ENCODE results near the gene TCF25. TPM values are rescaled to one million over a fixed set of nuclear protein-coding genes. Genes with fewer than 3 reads are reported as not detected.

TCF25 gene
- total RNA-seq, 4 donors from 2014 or later = 144 to 266 (median 201) TPM

DNA sequence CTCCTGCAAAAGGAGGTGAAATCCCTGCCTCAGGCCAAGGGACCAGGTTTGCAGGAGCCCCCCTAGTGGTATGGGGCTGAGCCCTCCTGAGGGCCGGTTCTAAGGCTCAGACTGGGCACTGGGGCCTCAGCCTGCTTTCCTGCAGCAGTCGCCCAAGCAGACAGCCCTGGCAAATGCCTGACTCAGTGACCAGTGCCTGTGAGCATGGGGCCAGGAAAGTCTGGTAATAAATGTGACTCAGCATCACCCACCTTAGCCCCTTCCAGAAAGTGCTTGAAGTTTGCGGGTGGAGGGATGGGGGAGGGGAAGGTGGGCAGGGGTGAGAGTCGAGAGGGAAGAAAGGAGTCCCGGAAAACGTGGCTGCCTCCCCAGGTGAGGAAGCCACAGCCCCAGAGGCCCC, 47.3 kb downstream of the TCF25 start:
- intact Hi-C loops (cut with DNase I) = no loop called here
- Histone ChIP-seq H3K9me3 (no peaks in the 10 kb centered on the region), H3K36me3 (no peaks in the 10 kb centered on the region), H3K4me3 (replicated peaks in 1 of 3) (no peak overlapping the region), H3K27me3 (peaks cover 10% of the 10 kb centered on the region), H3K4me1 (peaks cover 17 to 58% of the 10 kb centered on the region in 2 donors), H3K27ac (no peak overlapping the region)
- no peak for DNase-seq
- WGBS, 2 donors = 42 to 43% methylated on average over 6 of the region's 6 CpGs
- TF ChIP-seq POLR2A (IDR thresholded peaks at IDR 0.05) = no peak
- TF ChIP-seq, protein P1, sequence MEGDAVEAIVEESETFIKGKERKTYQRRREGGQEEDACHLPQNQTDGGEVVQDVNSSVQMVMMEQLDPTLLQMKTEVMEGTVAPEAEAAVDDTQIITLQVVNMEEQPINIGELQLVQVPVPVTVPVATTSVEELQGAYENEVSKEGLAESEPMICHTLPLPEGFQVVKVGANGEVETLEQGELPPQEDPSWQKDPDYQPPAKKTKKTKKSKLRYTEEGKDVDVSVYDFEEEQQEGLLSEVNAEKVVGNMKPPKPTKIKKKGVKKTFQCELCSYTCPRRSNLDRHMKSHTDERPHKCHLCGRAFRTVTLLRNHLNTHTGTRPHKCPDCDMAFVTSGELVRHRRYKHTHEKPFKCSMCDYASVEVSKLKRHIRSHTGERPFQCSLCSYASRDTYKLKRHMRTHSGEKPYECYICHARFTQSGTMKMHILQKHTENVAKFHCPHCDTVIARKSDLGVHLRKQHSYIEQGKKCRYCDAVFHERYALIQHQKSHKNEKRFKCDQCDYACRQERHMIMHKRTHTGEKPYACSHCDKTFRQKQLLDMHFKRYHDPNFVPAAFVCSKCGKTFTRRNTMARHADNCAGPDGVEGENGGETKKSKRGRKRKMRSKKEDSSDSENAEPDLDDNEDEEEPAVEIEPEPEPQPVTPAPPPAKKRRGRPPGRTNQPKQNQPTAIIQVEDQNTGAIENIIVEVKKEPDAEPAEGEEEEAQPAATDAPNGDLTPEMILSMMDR (IDR thresholded peaks at IDR 0.05) = no peak

DNA sequence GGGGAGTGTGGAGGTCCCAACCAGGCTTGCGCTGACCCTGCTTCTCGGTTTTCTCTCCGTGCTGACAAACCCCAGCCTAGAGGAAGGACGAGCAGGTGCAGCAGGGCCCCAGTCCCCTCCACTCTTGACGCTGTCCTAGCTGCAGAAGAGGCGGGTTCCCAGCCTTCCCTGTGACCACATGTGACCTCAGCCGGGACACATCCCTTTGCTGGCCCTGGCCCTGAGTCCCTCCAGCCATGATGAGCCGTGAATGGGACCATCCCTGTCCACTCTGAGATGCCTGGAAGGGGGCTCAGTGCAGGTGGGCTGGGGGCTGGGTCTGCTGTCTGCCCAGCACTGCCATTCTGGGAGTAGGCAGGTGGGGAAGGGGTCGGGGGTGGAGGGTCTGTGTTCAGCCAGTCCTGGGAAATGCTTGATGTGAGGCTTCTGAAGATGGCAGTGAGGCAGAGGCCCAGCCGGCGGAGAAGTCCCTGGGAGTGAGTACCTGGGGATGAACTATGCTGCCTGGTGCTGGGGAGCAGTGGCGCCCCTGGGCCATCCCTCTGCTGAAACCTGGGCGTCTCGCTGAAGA, 47.8 kb downstream of the TCF25 start:
- no peak for DNase-seq
- Histone ChIP-seq H3K4me3 (replicated peaks in 1 of 3) (no peak overlapping the region), H3K27ac (peak overlapping the region in 2 of 3 donors; percentile 82 to 86), H3K36me3 (no peaks in the 10 kb centered on the region), H3K9me3 (no peaks in the 10 kb centered on the region), H3K27me3 (peaks cover 15% of the 10 kb centered on the region), H3K4me1 (peaks cover 17 to 62% of the 10 kb centered on the region in 2 donors)
- TF ChIP-seq POLR2A (IDR thresholded peaks at IDR 0.05) = no peak
- TF ChIP-seq, protein P1 (IDR thresholded peaks at IDR 0.05) = no peak
- intact Hi-C loops (cut with DNase I) = no loop called here
- 38 to 46% methylated on average over 12 to 14 of the region's 14 CpGs for WGBS, 2 donors

DNA sequence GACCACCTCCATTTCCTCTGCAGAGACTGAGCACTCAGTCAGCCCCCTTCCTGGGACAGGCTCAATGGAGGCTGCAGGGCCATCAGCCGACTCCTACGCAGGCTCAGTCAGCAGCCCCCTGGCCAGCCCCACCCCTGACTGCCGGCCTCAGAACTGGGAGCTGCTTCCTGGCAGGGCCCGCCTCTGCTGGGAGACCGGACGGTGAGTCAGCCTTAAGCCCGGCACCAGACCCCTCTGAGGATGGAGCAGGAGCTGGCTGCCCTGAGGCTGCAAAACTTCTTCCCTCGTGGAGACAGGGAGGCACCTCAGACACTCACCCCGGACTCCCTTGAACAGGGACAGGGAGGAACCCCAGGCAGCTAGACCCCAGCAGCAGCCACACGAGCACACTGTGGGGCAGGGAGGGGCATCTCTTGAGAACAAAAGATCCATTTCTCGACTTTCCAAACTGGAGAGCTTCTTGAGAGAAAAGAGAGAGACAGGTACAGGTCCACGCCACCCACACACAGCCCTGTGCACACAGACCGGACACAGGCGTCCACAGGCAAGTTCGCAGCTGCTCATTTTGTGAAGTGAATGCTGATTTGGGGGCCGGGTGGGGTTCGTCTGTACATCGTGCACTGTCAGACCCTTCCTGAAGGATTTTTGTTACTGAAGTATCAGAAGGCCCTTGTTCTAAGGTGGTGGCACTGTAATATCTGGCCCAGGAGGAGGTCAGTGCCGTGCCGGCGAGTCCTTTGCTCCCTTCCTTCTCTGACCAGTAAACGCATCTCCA, 48.5 kb downstream of the TCF25 start:
- WGBS, 2 donors = 9 to 12% methylated on average over 21 to 22 of the region's 22 CpGs
- Histone ChIP-seq H3K4me1 (peaks cover 17 to 66% of the 10 kb centered on the region in 2 donors), H3K4me3 (replicated peaks in 1 of 3) (peak overlapping the region in 1 of 3 donors; percentile 35), H3K36me3 (no peaks in the 10 kb centered on the region), H3K27ac (peak overlapping the region; percentile 22 to 86 (median 82)), H3K27me3 (peaks cover 19% of the 10 kb centered on the region), H3K9me3 (no peaks in the 10 kb centered on the region)
- intact Hi-C loops (cut with DNase I) = no loop called here
- DNase-seq = peak; percentile 28 to 42
- TF ChIP-seq, protein P1 (IDR thresholded peaks at IDR 0.05) = no peak
- TF ChIP-seq POLR2A (IDR thresholded peaks at IDR 0.05) = peak in 1 of 2 donors; percentile 14

DNA sequence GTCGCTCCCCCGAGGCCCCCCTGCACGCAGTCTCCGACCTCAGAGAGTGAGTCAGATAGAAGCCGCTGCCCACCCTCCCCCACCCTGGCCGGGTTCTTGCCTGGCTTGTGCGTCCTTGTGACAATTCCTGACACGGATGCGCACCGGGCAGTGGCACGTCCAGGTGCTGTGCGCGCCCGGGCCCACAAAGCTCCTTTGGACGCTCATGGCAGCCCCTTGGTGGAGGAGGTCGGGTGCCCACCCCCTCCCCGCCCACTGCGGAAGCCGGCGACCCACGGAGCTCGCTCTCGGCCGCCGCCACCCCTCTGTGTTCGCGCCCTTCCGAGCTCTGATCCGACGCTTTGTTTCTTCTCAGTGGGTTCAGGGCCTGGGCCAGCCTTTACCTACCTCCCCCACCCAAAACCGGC, 49.1 kb downstream of the TCF25 start:
- peak overlapping the region in 1 of 3 donors; percentile 35 for H3K4me3 ChIP-seq (replicated peaks in 1 of 3)
- peak overlapping the region in 2 of 3 donors; percentile 82 to 86 for H3K27ac ChIP-seq
- peaks cover 14 to 63% of the 10 kb centered on the region in 2 donors for H3K4me1 ChIP-seq
- TF ChIP-seq, protein P1 (IDR thresholded peaks at IDR 0.05) = no peak
- no peak for TF ChIP-seq POLR2A (IDR thresholded peaks at IDR 0.05)
- intact Hi-C loops (cut with DNase I) = no loop called here
- 0% methylated on average over 6 to 7 of the region's 31 CpGs for WGBS, 2 donors
- DNase-seq = peak; percentile 33 to 55
- no peaks in the 10 kb centered on the region for H3K36me3 ChIP-seq
- H3K9me3 ChIP-seq = no peaks in the 10 kb centered on the region
- peaks cover 21% of the 10 kb centered on the region for H3K27me3 ChIP-seq

Measured in thyroid gland (tissue), 4 donors.